ENCODE data around the gene XPR1.

The XPR1 gene

GRCh38 chr1:180837020-180837419 is 205.2 kb downstream of the XPR1 start:
- DNase-seq (ENCODE audit: extremely low spot score): no peak
- POLR2A ChIA-PET: no interaction called here
- CTCF ChIA-PET: no interaction called here
- TF ChIP-seq CTCF (IDR thresholded peaks at IDR 0.05; ENCODE audit: control extremely low read depth, extremely low read depth, low read depth, missing control alignments): no peak

- no peak for DNase-seq (ENCODE audit: extremely low spot score)
- TF ChIP-seq CTCF (IDR thresholded peaks at IDR 0.05; ENCODE audit: control extremely low read depth, extremely low read depth, low read depth, missing control alignments): no peak
- CTCF ChIA-PET: interaction anchor here (1.4 kb wide), 1 partner anchor 10 kb away, joined by 4 read pairs; no protein-coding TSS in a partner anchor
- POLR2A ChIA-PET: no interaction called here
These were observed 206.7 kb downstream of the XPR1 start for GRCh38 chr1:180838535-180838934.

- CTCF ChIA-PET: no interaction called here
- POLR2A ChIA-PET: no interaction called here
- no peak for DNase-seq (ENCODE audit: extremely low spot score)
- no peak for TF ChIP-seq CTCF (IDR thresholded peaks at IDR 0.05; ENCODE audit: control extremely low read depth, extremely low read depth, low read depth, missing control alignments)
These were observed 207.7 kb downstream of the XPR1 start for GRCh38 chr1:180839547-180839946.

GRCh38 chr1:180841415-180841814 is 209.6 kb downstream of the XPR1 start:
- no peak for TF ChIP-seq CTCF (IDR thresholded peaks at IDR 0.05; ENCODE audit: control extremely low read depth, extremely low read depth, low read depth, missing control alignments)
- CTCF ChIA-PET: interaction anchor here (1.3 to 1.4 kb wide), 2 partner anchors 19 to 40 kb away, joined by 4 to 5 read pairs; no protein-coding TSS in a partner anchor
- DNase-seq (ENCODE audit: extremely low spot score): no peak
- POLR2A ChIA-PET: no interaction called here

- ChIA-PET POLR2A (no interaction called here), CTCF (interaction anchor here (1.1 to 2.0 kb wide), 5 partner anchors 14 to 40 kb away, joined by 4 to 5 read pairs (median 4); no protein-coding TSS in a partner anchor)
- DNase-seq (ENCODE audit: extremely low spot score): no peak
- no peak for TF ChIP-seq CTCF (IDR thresholded peaks at IDR 0.05; ENCODE audit: control extremely low read depth, extremely low read depth, low read depth, missing control alignments)
These were observed 210.2 kb downstream of the XPR1 start for GRCh38 chr1:180842052-180842451.

- ChIA-PET CTCF (interaction anchor here (0.8 to 2.0 kb wide), 5 partner anchors 14 to 113 kb away, joined by 3 to 5 read pairs (median 4); no protein-coding TSS in a partner anchor), POLR2A (no interaction called here)
- no peak for DNase-seq (ENCODE audit: extremely low spot score)
- no peak for TF ChIP-seq CTCF (IDR thresholded peaks at IDR 0.05; ENCODE audit: control extremely low read depth, extremely low read depth, low read depth, missing control alignments)
These were observed 210.9 kb downstream of the XPR1 start for GRCh38 chr1:180842491-180843275.

Data from GM10248 (cell line).